Measurements from ENCODE around the gene RNASE7. TPM values are rescaled to one million over a fixed set of nuclear protein-coding genes. Genes with fewer than 3 reads are reported as not detected.

RNASE7 gene
- polyA plus RNA-seq, 1 of the 3 experiments (the other 2 are of a cell fraction) = not detected

- CTCF ChIA-PET = interaction anchor here (0.8 to 18.2 kb wide), 11 partner anchors 9 to 119 kb away, joined by 3 to 555 read pairs (median 43); partner anchors contain the start of genes ARHGEF40, RNASE13, RNASE7 and TMEM253
- H2AFZ ChIP-seq (ENCODE audit: low read depth) = no peak overlapping the region
- peaks cover 10% of the 10 kb centered on the region for H3K27me3 ChIP-seq (ENCODE audit: insufficient read depth)
- H3K9me3 ChIP-seq = no peaks in the 10 kb centered on the region
- H3K4me1 ChIP-seq (ENCODE audit: control insufficient read depth in 1 of 2, insufficient read depth in 2 of 2, low read depth in 1 of 2, low read length in 1 of 2) = no peaks in the 10 kb centered on the region; a peak in 1 of 4 replicates
- no peaks in the 10 kb centered on the region for H3F3A ChIP-seq (replicated peaks; ENCODE audit: insufficient read depth)
- no peaks in the 10 kb centered on the region for H3K9me2 ChIP-seq
- WGBS (ENCODE audit: low lambda C conversion rate) = 71% methylated on average over 9 of the region's 9 CpGs
- no peak overlapping the region for H3K4me2 ChIP-seq
- DNase-seq = no peak
- no peaks in the 10 kb centered on the region for H3K79me2 ChIP-seq (ENCODE audit: insufficient read depth)
- no peak overlapping the region for H3K9ac ChIP-seq
- POLR2A ChIA-PET = interaction anchor here (0.6 to 2.1 kb wide), 3 partner anchors 7 to 88 kb away, joined by 3 to 11 read pairs (median 4); partner anchors contain the start of gene NDRG2
- no peak overlapping the region for H3K27ac ChIP-seq (ENCODE audit: low read depth in 2 of 2, low read length in 1 of 2)
- no peaks in the 10 kb centered on the region for H4K20me1 ChIP-seq (ENCODE audit: insufficient read depth)
- H3K4me3 ChIP-seq (ENCODE audit: low read depth in 2 of 2, low read length in 1 of 2) = no peak overlapping the region
- TF ChIP-seq FOSL2 (IDR thresholded peaks at IDR 0.05; ENCODE audit: borderline replicate concordance, low read depth) (no peak), USF1 (IDR thresholded peaks at IDR 0.05; ENCODE audit: borderline replicate concordance, low read depth) (no peak), RAD21 (IDR thresholded peaks at IDR 0.05; ENCODE audit: low read length) (no peak), POLR2AphosphoS5 (IDR thresholded peaks at IDR 0.05; ENCODE audit: low read depth, low read length) (no peak)
- TF ChIP-seq, protein P1, sequence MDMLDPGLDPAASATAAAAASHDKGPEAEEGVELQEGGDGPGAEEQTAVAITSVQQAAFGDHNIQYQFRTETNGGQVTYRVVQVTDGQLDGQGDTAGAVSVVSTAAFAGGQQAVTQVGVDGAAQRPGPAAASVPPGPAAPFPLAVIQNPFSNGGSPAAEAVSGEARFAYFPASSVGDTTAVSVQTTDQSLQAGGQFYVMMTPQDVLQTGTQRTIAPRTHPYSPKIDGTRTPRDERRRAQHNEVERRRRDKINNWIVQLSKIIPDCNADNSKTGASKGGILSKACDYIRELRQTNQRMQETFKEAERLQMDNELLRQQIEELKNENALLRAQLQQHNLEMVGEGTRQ (IDR thresholded peaks at IDR 0.05; ENCODE audit: borderline replicate concordance, low read depth, low read length) = no peak
- no peaks in the 10 kb centered on the region for H3K36me3 ChIP-seq (replicated peaks in 1 of 2; ENCODE audit: control insufficient read depth in 1 of 2, insufficient read depth in 2 of 2, low read length in 1 of 2)
Measured at GRCh38 chr14:21016413-21017190, 25.6 kb upstream of the RNASE7 start.

- Histone ChIP-seq H3K9me3 (no peaks in the 10 kb centered on the region), H3K27ac (ENCODE audit: low read depth in 2 of 2, low read length in 1 of 2) (no peak overlapping the region), H3K79me2 (ENCODE audit: insufficient read depth) (no peaks in the 10 kb centered on the region), H3K36me3 (replicated peaks in 1 of 2; ENCODE audit: control insufficient read depth in 1 of 2, insufficient read depth in 2 of 2, low read length in 1 of 2) (no peaks in the 10 kb centered on the region), H3K27me3 (ENCODE audit: insufficient read depth) (peaks cover 8% of the 10 kb centered on the region), H4K20me1 (ENCODE audit: insufficient read depth) (no peaks in the 10 kb centered on the region), H3K9me2 (no peaks in the 10 kb centered on the region), H3F3A (replicated peaks; ENCODE audit: insufficient read depth) (no peaks in the 10 kb centered on the region), H3K4me2 (no peak overlapping the region), H3K4me3 (ENCODE audit: low read depth in 2 of 2, low read length in 1 of 2) (no peak overlapping the region), H2AFZ (ENCODE audit: low read depth) (no peak overlapping the region), H3K9ac (no peak overlapping the region), H3K4me1 (ENCODE audit: control insufficient read depth in 1 of 2, insufficient read depth in 2 of 2, low read depth in 1 of 2, low read length in 1 of 2) (no peaks in the 10 kb centered on the region; a peak in 1 of 4 replicates)
- POLR2A ChIA-PET = interaction anchor here (0.9 to 1.5 kb wide), 2 partner anchors 19 to 87 kb away, joined by 3 read pairs; no protein-coding TSS in a partner anchor
- no peak for DNase-seq
- TF ChIP-seq ELF1 (IDR thresholded peaks at IDR 0.05) = no peak
- no peak for TF ChIP-seq FOXJ3 (CRISPR knock-in tag; IDR thresholded peaks at IDR 0.05)
- no peak for TF ChIP-seq TAF1 (IDR thresholded peaks at IDR 0.05; ENCODE audit: borderline replicate concordance, low read depth, low read length)
- TF ChIP-seq RCOR1 (IDR thresholded peaks at IDR 0.05; ENCODE audit: low read length) = no peak
- TF ChIP-seq MXI1 (IDR thresholded peaks at IDR 0.05; ENCODE audit: low read depth, low read length) = no peak
- TF ChIP-seq TEAD4 (IDR thresholded peaks at IDR 0.05; ENCODE audit: borderline replicate concordance, insufficient read depth) = no peak
- no peak for TF ChIP-seq SIN3A (IDR thresholded peaks at IDR 0.05; ENCODE audit: borderline replicate concordance, low read depth, low read length)
- TF ChIP-seq NRF1 (IDR thresholded peaks at IDR 0.05; ENCODE audit: low read depth, low read length) = no peak
- TF ChIP-seq GATA2 (CRISPR knock-in tag; IDR thresholded peaks at IDR 0.05) = no peak
- no peak for TF ChIP-seq EZH2phosphoT487 (IDR thresholded peaks at IDR 0.05; ENCODE audit: borderline replicate concordance, low read depth)
- TF ChIP-seq TCF12 (IDR thresholded peaks at IDR 0.05) = no peak
- no peak for TF ChIP-seq USF1 (IDR thresholded peaks at IDR 0.05; ENCODE audit: borderline replicate concordance, low read depth)
- WGBS (ENCODE audit: low lambda C conversion rate) = 84% methylated on average over 24 of the region's 28 CpGs
- CTCF ChIA-PET = interaction anchor here (0.8 to 18.2 kb wide), 10 partner anchors 8 to 118 kb away, joined by 3 to 555 read pairs (median 8); partner anchors contain the start of genes ARHGEF40, RNASE7, TMEM253 and ZNF219
Measured at GRCh38 chr14:21017528-21018245, 24.5 kb upstream of the RNASE7 start.
